K562 (cell line): ENCODE results near the gene SLC2A14. TPM values are rescaled to one million over a fixed set of nuclear protein-coding genes. Genes with fewer than 3 reads are reported as not detected.

Experiments used
- CBX8 ChIP-seq: fragments of 200-600 bp; sonication (generic); IDR thresholded peaks from 2 replicates; pipeline ENCODE4 v1.6.1; 2012; ENCODE audit warnings: borderline replicate concordance, mixed run types, low read depth, mild to moderate bottlenecking, moderate library complexity, mixed read lengths, low read length, control low read depth, inconsistent platforms; ENCODE audit not compliant: poor library complexity, severe bottlenecking; ENCODE audit errors: extremely low read depth
- EP300 ChIP-seq: IDR thresholded peaks from 2 replicates; pipeline ENCODE4 v1.6.1; 2012; ENCODE audit warnings: low read length, improper control_type of control experiment
- ETV5 ChIP-seq: sonication (generic); formaldehyde crosslinking; IDR thresholded peaks from 2 replicates; pipeline ENCODE4 v1.4.0; 2020; ENCODE audit warnings: low read depth, mild to moderate bottlenecking, missing genetic modification reagents
- HDAC3 ChIP-seq: fragments of 450-650 bp; IDR thresholded peaks from 2 replicates; pipeline ENCODE4 v1.6.1; 2018; ENCODE audit warnings: borderline replicate concordance, mild to moderate bottlenecking, moderate library complexity; ENCODE audit not compliant: partially characterized antibody
- IRF2 ChIP-seq: sonication (generic); formaldehyde crosslinking; IDR thresholded peaks from 2 replicates; pipeline ENCODE4 v1.8.1; 2022; ENCODE audit warnings: mild to moderate bottlenecking, missing genetic modification reagents
- JUNB ChIP-seq: fragments of 450-650 bp; formaldehyde crosslinking; conservative IDR thresholded peaks from 2 replicates; pipeline ENCODE4 v1.4.0; 2020; ENCODE audit warnings: mild to moderate bottlenecking
- MTA1 ChIP-seq: fragments of 450-650 bp; IDR thresholded peaks from 2 replicates; pipeline ENCODE4 v1.6.1; 2017; ENCODE audit warnings: borderline replicate concordance
- POLR3A ChIP-seq: IDR thresholded peaks from 2 replicates; pipeline ENCODE4 v1.6.1; 2011; ENCODE audit warnings: borderline replicate concordance, mild to moderate bottlenecking, moderate library complexity; ENCODE audit not compliant: insufficient read length, insufficient read depth; ENCODE audit errors: extremely low read depth
- SMARCA4 ChIP-seq: fragments of 450-650 bp; IDR thresholded peaks from 2 replicates; pipeline ENCODE4 v1.6.1; 2016
- ZBTB17 ChIP-seq: fragments of 450-650 bp; formaldehyde crosslinking; IDR thresholded peaks from 2 replicates; pipeline ENCODE4 v1.4.0; 2020; ENCODE audit warnings: mild to moderate bottlenecking
- ZNF232 ChIP-seq: sonication (generic); formaldehyde crosslinking; IDR thresholded peaks from 2 replicates; pipeline ENCODE4 v1.8.0; 2022; ENCODE audit warnings: mild to moderate bottlenecking, missing genetic modification reagents
- ZNF384 ChIP-seq: IDR thresholded peaks from 2 replicates; pipeline ENCODE4 v1.6.1; 2012; ENCODE audit warnings: low read depth, low read length, improper control_type of control experiment
- ZNF41 ChIP-seq: fragments of 250-450 bp; sonication (Bioruptor Pico); conservative IDR thresholded peaks from 2 replicates; pipeline ENCODE4 v1.4.0; 2020; ENCODE audit warnings: mild to moderate bottlenecking
- polyA plus RNA-seq, 8 experiments: library from polyadenylated mRNA; depleted of rRNA in 4 of 8; stranded (reverse) in 5 of 8; unstranded in 3 of 8; fragments of >200 nt; fragmentation: Nextera tagmentation in 2 of 8; fragmentation: Illumina TruSeq in 1 of 8; extraction: Ambion mirVana in 2 of 8; extraction: Trizol in 1 of 8; gene quantifications; 2 replicates each; pipeline versions ENCODE4 v1.2.1 to v1.2.3, GENCODE V29; 2011 to 2014; ENCODE audit warnings: inconsistent platforms in 1 of 8, missing spikeins in 1 of 8
- total RNA-seq, 7 experiments: library from RNA; depleted of rRNA in 6 of 7; stranded (reverse); fragments of >200 nt in 6 of 7; fragmentation: Illumina TruSeq in 2 of 7; extraction: Trizol in 2 of 7; gene quantifications; 2 replicates each; pipeline versions ENCODE4 v1.2.1 to v1.2.3, GENCODE V29; 2011 to 2021; ENCODE audit warnings: low replicate concordance in 1 of 7
- TF ChIP-seq, protein P1 (sequence below): fragments of 150-350 bp; conservative IDR thresholded peaks from 2 replicates; pipeline ENCODE4 v1.6.1; 2014; ENCODE audit warnings: low read length
- TF ChIP-seq, protein P2 (sequence below), 2 experiments: fragments of 450-650 bp in 1 of 2; sonication (generic) in 1 of 2; formaldehyde crosslinking in 1 of 2; IDR thresholded peaks; 2 replicates each; pipeline versions ENCODE4 v1.7.1 to v1.9.0; 2016 to 2022; ENCODE audit warnings: inconsistent platforms in 1 of 2, mild to moderate bottlenecking in 1 of 2, missing genetic modification reagents in 1 of 2
- TF ChIP-seq, protein P3 (sequence below), 2 experiments: fragments of 450-650 bp in 1 of 2; sonication (generic) in 1 of 2; formaldehyde crosslinking; conservative IDR thresholded peaks; 2 replicates each; pipeline versions ENCODE4 v1.4.0 to v1.8.1; 2020 to 2022; ENCODE audit warnings: mild to moderate bottlenecking in 1 of 2, missing genetic modification reagents in 1 of 2

The SLC2A14 gene
- total and polyA plus RNA-seq, 9 of the 15 experiments (the other 6 are each of a cell fraction or from before 2014, with no cell fraction given), result 0.13 to 8.9 (median 4.8) TPM; not detected in 1

DNA sequence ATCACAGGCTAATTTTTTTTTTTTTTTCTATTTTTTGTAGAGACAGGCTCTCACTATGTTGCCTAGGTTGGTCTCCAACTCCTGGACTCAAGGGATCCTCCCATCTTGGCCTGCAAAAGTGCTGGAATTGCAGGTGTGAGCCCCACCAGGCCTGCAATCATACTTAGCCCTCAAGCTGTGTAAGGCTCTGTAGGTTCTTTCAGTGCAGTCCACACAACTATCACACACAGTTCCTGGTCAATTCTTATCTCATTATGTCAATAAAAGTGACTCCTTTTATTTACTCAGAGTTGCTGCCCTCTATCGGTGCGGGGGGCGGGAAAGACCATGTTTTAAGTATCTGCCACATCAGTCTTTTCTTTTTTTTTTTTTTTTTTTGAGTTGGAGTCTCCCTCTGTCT lies 34.3 kb upstream of the SLC2A14 start (continued):
- TF ChIP-seq, protein P1, sequence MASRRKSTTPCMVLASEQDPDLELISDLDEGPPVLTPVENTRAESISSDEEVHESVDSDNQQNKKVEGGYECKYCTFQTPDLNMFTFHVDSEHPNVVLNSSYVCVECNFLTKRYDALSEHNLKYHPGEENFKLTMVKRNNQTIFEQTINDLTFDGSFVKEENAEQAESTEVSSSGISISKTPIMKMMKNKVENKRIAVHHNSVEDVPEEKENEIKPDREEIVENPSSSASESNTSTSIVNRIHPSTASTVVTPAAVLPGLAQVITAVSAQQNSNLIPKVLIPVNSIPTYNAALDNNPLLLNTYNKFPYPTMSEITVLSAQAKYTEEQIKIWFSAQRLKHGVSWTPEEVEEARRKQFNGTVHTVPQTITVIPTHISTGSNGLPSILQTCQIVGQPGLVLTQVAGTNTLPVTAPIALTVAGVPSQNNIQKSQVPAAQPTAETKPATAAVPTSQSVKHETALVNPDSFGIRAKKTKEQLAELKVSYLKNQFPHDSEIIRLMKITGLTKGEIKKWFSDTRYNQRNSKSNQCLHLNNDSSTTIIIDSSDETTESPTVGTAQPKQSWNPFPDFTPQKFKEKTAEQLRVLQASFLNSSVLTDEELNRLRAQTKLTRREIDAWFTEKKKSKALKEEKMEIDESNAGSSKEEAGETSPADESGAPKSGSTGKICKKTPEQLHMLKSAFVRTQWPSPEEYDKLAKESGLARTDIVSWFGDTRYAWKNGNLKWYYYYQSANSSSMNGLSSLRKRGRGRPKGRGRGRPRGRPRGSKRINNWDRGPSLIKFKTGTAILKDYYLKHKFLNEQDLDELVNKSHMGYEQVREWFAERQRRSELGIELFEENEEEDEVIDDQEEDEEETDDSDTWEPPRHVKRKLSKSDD, result no peak
- TF ChIP-seq POLR3A (no peak), ZNF232 (CRISPR knock-in tag) (no peak), CBX8 (no peak), IRF2 (CRISPR knock-in tag) (no peak), HDAC3 (no peak), MTA1 (no peak), SMARCA4 (peak; percentile 74; the same call in 1 of the 2 replicates), ZNF41 (CRISPR knock-in tag) (no peak), ETV5 (CRISPR knock-in tag) (no peak), ZNF384 (peak; percentile 96), EP300 (0 out of 2 replicates have a peak, but pooled peaks have one; percentile 18), ZBTB17 (CRISPR knock-in tag) (no peak), JUNB (CRISPR knock-in tag) (no peak)
- TF ChIP-seq, protein P2, sequence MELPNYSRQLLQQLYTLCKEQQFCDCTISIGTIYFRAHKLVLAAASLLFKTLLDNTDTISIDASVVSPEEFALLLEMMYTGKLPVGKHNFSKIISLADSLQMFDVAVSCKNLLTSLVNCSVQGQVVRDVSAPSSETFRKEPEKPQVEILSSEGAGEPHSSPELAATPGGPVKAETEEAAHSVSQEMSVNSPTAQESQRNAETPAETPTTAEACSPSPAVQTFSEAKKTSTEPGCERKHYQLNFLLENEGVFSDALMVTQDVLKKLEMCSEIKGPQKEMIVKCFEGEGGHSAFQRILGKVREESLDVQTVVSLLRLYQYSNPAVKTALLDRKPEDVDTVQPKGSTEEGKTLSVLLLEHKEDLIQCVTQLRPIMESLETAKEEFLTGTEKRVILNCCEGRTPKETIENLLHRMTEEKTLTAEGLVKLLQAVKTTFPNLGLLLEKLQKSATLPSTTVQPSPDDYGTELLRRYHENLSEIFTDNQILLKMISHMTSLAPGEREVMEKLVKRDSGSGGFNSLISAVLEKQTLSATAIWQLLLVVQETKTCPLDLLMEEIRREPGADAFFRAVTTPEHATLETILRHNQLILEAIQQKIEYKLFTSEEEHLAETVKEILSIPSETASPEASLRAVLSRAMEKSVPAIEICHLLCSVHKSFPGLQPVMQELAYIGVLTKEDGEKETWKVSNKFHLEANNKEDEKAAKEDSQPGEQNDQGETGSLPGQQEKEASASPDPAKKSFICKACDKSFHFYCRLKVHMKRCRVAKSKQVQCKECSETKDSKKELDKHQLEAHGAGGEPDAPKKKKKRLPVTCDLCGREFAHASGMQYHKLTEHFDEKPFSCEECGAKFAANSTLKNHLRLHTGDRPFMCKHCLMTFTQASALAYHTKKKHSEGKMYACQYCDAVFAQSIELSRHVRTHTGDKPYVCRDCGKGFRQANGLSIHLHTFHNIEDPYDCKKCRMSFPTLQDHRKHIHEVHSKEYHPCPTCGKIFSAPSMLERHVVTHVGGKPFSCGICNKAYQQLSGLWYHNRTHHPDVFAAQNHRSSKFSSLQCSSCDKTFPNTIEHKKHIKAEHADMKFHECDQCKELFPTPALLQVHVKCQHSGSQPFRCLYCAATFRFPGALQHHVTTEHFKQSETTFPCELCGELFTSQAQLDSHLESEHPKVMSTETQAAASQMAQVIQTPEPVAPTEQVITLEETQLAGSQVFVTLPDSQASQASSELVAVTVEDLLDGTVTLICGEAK (IDR thresholded peaks at IDR 0.05), result no peak
- TF ChIP-seq, protein P2 (CRISPR knock-in tag; IDR thresholded peaks at IDR 0.05), result no peak
- TF ChIP-seq, protein P3, sequence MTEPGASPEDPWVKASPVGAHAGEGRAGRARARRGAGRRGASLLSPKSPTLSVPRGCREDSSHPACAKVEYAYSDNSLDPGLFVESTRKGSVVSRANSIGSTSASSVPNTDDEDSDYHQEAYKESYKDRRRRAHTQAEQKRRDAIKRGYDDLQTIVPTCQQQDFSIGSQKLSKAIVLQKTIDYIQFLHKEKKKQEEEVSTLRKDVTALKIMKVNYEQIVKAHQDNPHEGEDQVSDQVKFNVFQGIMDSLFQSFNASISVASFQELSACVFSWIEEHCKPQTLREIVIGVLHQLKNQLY (CRISPR knock-in tag; conservative IDR thresholded peaks at IDR 0.05), result no peak
